Aorta (tissue), 5 donors: ENCODE data around the gene CWC27. TPM values are rescaled to one million over a fixed set of nuclear protein-coding genes. Genes with fewer than 3 reads are reported as not detected.

ENCODE experiments used
- ATAC-seq: fragments of 200-7000 bp; cut with Tn5 transposase; one replicate; pipeline ENCODE4 v1.9.1; 2022; ENCODE audit warnings: moderate library complexity; ENCODE audit not compliant: low FRiP score
- DNase-seq, 2 donors: peaks; one replicate each; pipeline ENCODE4 v3.0.0-alpha.2; 2020
- H3K27ac ChIP-seq, 2 donors: one replicate each; pipeline ENCODE4 v1.5.1; 2013; ENCODE audit warnings: low read length in 2 of 2, mild to moderate bottlenecking in 2 of 2, moderate library complexity in 2 of 2, control low read depth in 1 of 2, inconsistent platforms in 1 of 2, low read depth in 1 of 2
- H3K27me3 ChIP-seq, 2 donors: one replicate each; pipeline ENCODE4 v1.6.1; 2013; ENCODE audit warnings: control low read depth in 1 of 2, low read length in 1 of 2, mild to moderate bottlenecking in 1 of 2, moderate library complexity in 1 of 2; ENCODE audit not compliant: insufficient read depth in 2 of 2, control insufficient read depth in 1 of 2
- H3K36me3 ChIP-seq, 2 donors: one replicate each; pipeline ENCODE4 v1.6.1; 2013; ENCODE audit warnings: control low read depth in 1 of 2, low read length in 1 of 2, mild to moderate bottlenecking in 1 of 2; ENCODE audit not compliant: insufficient read depth in 2 of 2, control insufficient read depth in 1 of 2
- H3K4me1 ChIP-seq, 2 donors: one replicate each; pipeline ENCODE4 v1.6.1; 2013; ENCODE audit warnings: low read length in 2 of 2, control low read depth in 1 of 2, mild to moderate bottlenecking in 1 of 2, moderate library complexity in 1 of 2; ENCODE audit not compliant: insufficient read depth in 2 of 2, control insufficient read depth in 1 of 2
- H3K4me3 ChIP-seq, 2 donors: one replicate each; pipeline ENCODE4 v1.5.1; 2013; ENCODE audit warnings: low read length in 2 of 2, control low read depth in 1 of 2, mild to moderate bottlenecking in 1 of 2
- H3K9me3 ChIP-seq: one replicate; pipeline ENCODE4 v1.6.1; 2013; ENCODE audit warnings: mild to moderate bottlenecking, low read length; ENCODE audit not compliant: control insufficient read depth
- WGBS, 2 donors: extraction: QIAGEN DNeasy Blood & Tissue Kit; methylation state at CpG; one replicate each; pipeline ENCODE4 v1.1.7; 2013; 5-methylcytosine and 5-hydroxymethylcytosine counted together
- intact Hi-C, 2 donors: fragments of 100-400 bp; cut with DNase I; formaldehyde crosslinking; loops; one replicate each; pipeline versions ENCODE4 v1.14.2 to v1.15.0; 2022
- polyA plus RNA-seq, 2 donors: library from polyadenylated mRNA; stranded (reverse); fragments of 200-250 nt; gene quantifications; one replicate each; pipeline ENCODE4 v1.2.3, GENCODE V29; 2013
- total RNA-seq, 2 donors: library from RNA; stranded (reverse); fragmentation: NEBNext Ultra II Directional; extraction: Animal tissue kit (Norgen Biotek cat#: 25700); gene quantifications; one replicate each; pipeline ENCODE4 v1.2.1, GENCODE V29; 2021
- donor health status: healthy with polysubstance abuse.
- donor health status: Bipolar disorder and iron deficiency.
- donor health status: DM: no; HTN: no; CAD: no.
- donor health status: DM: no; HTN: no; CAD: no.
- donor health status: DM: yes; HTN: yes; CAD: no.

The CWC27 gene
- total and polyA plus RNA-seq, 4 donors, result 12.9 to 20.7 (median 17.6) TPM

GRCh38 chr5:64865662-64866061 is 96.9 kb downstream of the CWC27 start:
- H3K4me3 ChIP-seq, result no peak overlapping the region
- ATAC-seq, result no peak
- no peaks in the 10 kb centered on the region for H3K36me3 ChIP-seq
- 80 to 85% methylated on average over 3 of the region's 3 CpGs for WGBS, 2 donors
- no peaks in the 10 kb centered on the region for H3K27me3 ChIP-seq
- DNase-seq, result no peak
- H3K9me3 ChIP-seq, result no peaks in the 10 kb centered on the region
- H3K27ac ChIP-seq, result no peak overlapping the region
- intact Hi-C loops, result no loop called here
- peaks cover 0 to 2% of the 10 kb centered on the region in 2 donors for H3K4me1 ChIP-seq

GRCh38 chr5:64869419-64869818 is 100.7 kb downstream of the CWC27 start:
- H3K27me3 ChIP-seq, result no peaks in the 10 kb centered on the region
- peaks cover 0 to 2% of the 10 kb centered on the region in 2 donors for H3K4me1 ChIP-seq
- peak; percentile 33 for ATAC-seq
- no peaks in the 10 kb centered on the region for H3K9me3 ChIP-seq
- 50 to 58% methylated on average over 1 of the region's 1 CpG for WGBS, 2 donors
- H3K27ac ChIP-seq, result no peak overlapping the region
- intact Hi-C loops, result no loop called here
- H3K4me3 ChIP-seq, result no peak overlapping the region
- no peak for DNase-seq
- no peaks in the 10 kb centered on the region for H3K36me3 ChIP-seq

GRCh38 chr5:64872044-64872443 is 103.3 kb downstream of the CWC27 start:
- no peak overlapping the region for H3K27ac ChIP-seq
- DNase-seq (no peak), ATAC-seq (no peak)
- no peaks in the 10 kb centered on the region for H3K27me3 ChIP-seq
- 70 to 81% methylated on average over 1 of the region's 1 CpG for WGBS, 2 donors
- H3K4me3 ChIP-seq, result no peak overlapping the region
- H3K9me3 ChIP-seq, result no peaks in the 10 kb centered on the region
- no peaks in the 10 kb centered on the region for H3K36me3 ChIP-seq
- peaks cover 0 to 2% of the 10 kb centered on the region in 2 donors for H3K4me1 ChIP-seq
- intact Hi-C loops, result no loop called here

GRCh38 chr5:64873441-64873840 is 104.7 kb downstream of the CWC27 start:
- Histone ChIP-seq H3K36me3 (no peaks in the 10 kb centered on the region), H3K27me3 (no peaks in the 10 kb centered on the region), H3K4me3 (no peak overlapping the region), H3K9me3 (no peaks in the 10 kb centered on the region), H3K27ac (no peak overlapping the region), H3K4me1 (peaks cover 0 to 2% of the 10 kb centered on the region in 2 donors)
- intact Hi-C loops, result no loop called here
- DNase-seq (no peak), ATAC-seq (no peak)

- DNase-seq (no peak), ATAC-seq (no peak)
- H3K9me3 ChIP-seq, result no peaks in the 10 kb centered on the region
- H3K4me3 ChIP-seq, result no peak overlapping the region
- no peaks in the 10 kb centered on the region for H3K36me3 ChIP-seq
- H3K4me1 ChIP-seq, result no peaks in the 10 kb centered on the region
- intact Hi-C loops, result no loop called here
- H3K27ac ChIP-seq, result no peak overlapping the region
- no peaks in the 10 kb centered on the region for H3K27me3 ChIP-seq
These were observed 106.0 kb downstream of the CWC27 start for GRCh38 chr5:64874753-64875152.

- ATAC-seq, result no peak
- H3K4me1 ChIP-seq, result no peaks in the 10 kb centered on the region
- H3K4me3 ChIP-seq, result no peak overlapping the region
- H3K36me3 ChIP-seq, result no peaks in the 10 kb centered on the region
- no peak for DNase-seq
- no peaks in the 10 kb centered on the region for H3K27me3 ChIP-seq
- WGBS, 2 donors, result 23 to 41% methylated on average over 1 of the region's 1 CpG
- H3K9me3 ChIP-seq, result no peaks in the 10 kb centered on the region
- no peak overlapping the region for H3K27ac ChIP-seq
- intact Hi-C loops, result no loop called here
These were observed 107.5 kb downstream of the CWC27 start for GRCh38 chr5:64876203-64876602.

- ATAC-seq, result no peak
- no peak for DNase-seq
- no peaks in the 10 kb centered on the region for H3K4me1 ChIP-seq
- no peak overlapping the region for H3K4me3 ChIP-seq
- no peaks in the 10 kb centered on the region for H3K9me3 ChIP-seq
- intact Hi-C loops, result no loop called here
- H3K27me3 ChIP-seq, result no peaks in the 10 kb centered on the region
- no peaks in the 10 kb centered on the region for H3K36me3 ChIP-seq
- WGBS, 2 donors, result 87 to 90% methylated on average over 1 of the region's 1 CpG
- no peak overlapping the region for H3K27ac ChIP-seq
These were observed 112.1 kb downstream of the CWC27 start for GRCh38 chr5:64880821-64881220.

- no peaks in the 10 kb centered on the region for H3K9me3 ChIP-seq
- intact Hi-C loops, result no loop called here
- no peak overlapping the region for H3K4me3 ChIP-seq
- no peak overlapping the region for H3K27ac ChIP-seq
- ATAC-seq (no peak), DNase-seq (no peak)
- 95 to 100% methylated on average over 1 of the region's 1 CpG for WGBS, 2 donors
- no peaks in the 10 kb centered on the region for H3K27me3 ChIP-seq
- H3K4me1 ChIP-seq, result no peaks in the 10 kb centered on the region
- H3K36me3 ChIP-seq, result no peaks in the 10 kb centered on the region
These were observed 115.2 kb downstream of the CWC27 start for GRCh38 chr5:64883912-64884311.

GRCh38 chr5:64884541-64884940 is 115.8 kb downstream of the CWC27 start:
- H3K4me1 ChIP-seq, result no peaks in the 10 kb centered on the region
- no peaks in the 10 kb centered on the region for H3K36me3 ChIP-seq
- ATAC-seq, result no peak
- intact Hi-C loops, result no loop called here
- H3K9me3 ChIP-seq, result no peaks in the 10 kb centered on the region
- no peaks in the 10 kb centered on the region for H3K27me3 ChIP-seq
- no peak for DNase-seq
- H3K4me3 ChIP-seq, result no peak overlapping the region
- H3K27ac ChIP-seq, result no peak overlapping the region
- WGBS, 2 donors, result 81 to 91% methylated on average over 1 of the region's 1 CpG
